Measurements from ENCODE around the gene GALNT2.

Gene GALNT2

GRCh38 chr1:230054092-230054749, 12.8 kb upstream of the GALNT2 start:
- H3K4me3 ChIP-seq (ENCODE audit: low read length), result no peak overlapping the region
- H3K36me3 ChIP-seq (replicated peaks; ENCODE audit: insufficient read depth, low read length), result no peaks in the 10 kb centered on the region
- H3K4me2 ChIP-seq (ENCODE audit: low read depth, low read length), result no peak overlapping the region
- DNase-seq, result no peak
- no peak overlapping the region for H3K9ac ChIP-seq (ENCODE audit: low read length)
- H3K4me1 ChIP-seq (ENCODE audit: low read length), result no peaks in the 10 kb centered on the region
- H3K9me2 ChIP-seq (replicated peaks; ENCODE audit: insufficient read depth, low read length), result no peaks in the 10 kb centered on the region
- no peak overlapping the region for H3K27ac ChIP-seq (ENCODE audit: low read length)
- H3K9me3 ChIP-seq (replicated peaks; ENCODE audit: insufficient read depth, low read length), result no peaks in the 10 kb centered on the region
- no peaks in the 10 kb centered on the region for H3K27me3 ChIP-seq (replicated peaks; ENCODE audit: insufficient read depth, low read length)
- H3K79me2 ChIP-seq (ENCODE audit: low read length), result no peaks in the 10 kb centered on the region
- no peaks in the 10 kb centered on the region for H4K20me1 ChIP-seq (ENCODE audit: insufficient read depth, low read length)
- no peak for TF ChIP-seq EZH2 (optimal IDR thresholded peaks at IDR 0.05; ENCODE audit: low read depth, low read length)
- TF ChIP-seq, protein P1, sequence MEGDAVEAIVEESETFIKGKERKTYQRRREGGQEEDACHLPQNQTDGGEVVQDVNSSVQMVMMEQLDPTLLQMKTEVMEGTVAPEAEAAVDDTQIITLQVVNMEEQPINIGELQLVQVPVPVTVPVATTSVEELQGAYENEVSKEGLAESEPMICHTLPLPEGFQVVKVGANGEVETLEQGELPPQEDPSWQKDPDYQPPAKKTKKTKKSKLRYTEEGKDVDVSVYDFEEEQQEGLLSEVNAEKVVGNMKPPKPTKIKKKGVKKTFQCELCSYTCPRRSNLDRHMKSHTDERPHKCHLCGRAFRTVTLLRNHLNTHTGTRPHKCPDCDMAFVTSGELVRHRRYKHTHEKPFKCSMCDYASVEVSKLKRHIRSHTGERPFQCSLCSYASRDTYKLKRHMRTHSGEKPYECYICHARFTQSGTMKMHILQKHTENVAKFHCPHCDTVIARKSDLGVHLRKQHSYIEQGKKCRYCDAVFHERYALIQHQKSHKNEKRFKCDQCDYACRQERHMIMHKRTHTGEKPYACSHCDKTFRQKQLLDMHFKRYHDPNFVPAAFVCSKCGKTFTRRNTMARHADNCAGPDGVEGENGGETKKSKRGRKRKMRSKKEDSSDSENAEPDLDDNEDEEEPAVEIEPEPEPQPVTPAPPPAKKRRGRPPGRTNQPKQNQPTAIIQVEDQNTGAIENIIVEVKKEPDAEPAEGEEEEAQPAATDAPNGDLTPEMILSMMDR (IDR thresholded peaks at IDR 0.05; ENCODE audit: low read length), result no peak
- no peak for TF ChIP-seq EZH2phosphoT487 (IDR thresholded peaks at IDR 0.05; ENCODE audit: low read length)
- H3F3A ChIP-seq (ENCODE audit: insufficient read depth, low read length), result no peaks in the 10 kb centered on the region
- no peak overlapping the region for H2AFZ ChIP-seq (ENCODE audit: low read length)

- no peaks in the 10 kb centered on the region for H3K27me3 ChIP-seq (replicated peaks; ENCODE audit: insufficient read depth, low read length)
- H3F3A ChIP-seq (ENCODE audit: insufficient read depth, low read length), result no peaks in the 10 kb centered on the region
- no peak overlapping the region for H3K27ac ChIP-seq (ENCODE audit: low read length)
- TF ChIP-seq EZH2 (optimal IDR thresholded peaks at IDR 0.05; ENCODE audit: low read depth, low read length) (no peak), EZH2phosphoT487 (IDR thresholded peaks at IDR 0.05; ENCODE audit: low read length) (no peak)
- TF ChIP-seq, protein P1 (IDR thresholded peaks at IDR 0.05; ENCODE audit: low read length), result no peak
- no peaks in the 10 kb centered on the region for H3K4me1 ChIP-seq (ENCODE audit: low read length)
- no peaks in the 10 kb centered on the region for H3K36me3 ChIP-seq (replicated peaks; ENCODE audit: insufficient read depth, low read length)
- H3K4me2 ChIP-seq (ENCODE audit: low read depth, low read length), result no peak overlapping the region
- H3K79me2 ChIP-seq (ENCODE audit: low read length), result no peaks in the 10 kb centered on the region
- no peaks in the 10 kb centered on the region for H3K9me2 ChIP-seq (replicated peaks; ENCODE audit: insufficient read depth, low read length)
- H2AFZ ChIP-seq (ENCODE audit: low read length), result no peak overlapping the region
- H4K20me1 ChIP-seq (ENCODE audit: insufficient read depth, low read length), result no peaks in the 10 kb centered on the region
- no peak for DNase-seq
- H3K9ac ChIP-seq (ENCODE audit: low read length), result no peak overlapping the region
- H3K4me3 ChIP-seq (ENCODE audit: low read length), result no peak overlapping the region
- no peaks in the 10 kb centered on the region for H3K9me3 ChIP-seq (replicated peaks; ENCODE audit: insufficient read depth, low read length)
Observed at GRCh38 chr1:230056098-230056497, 10.9 kb upstream of the GALNT2 start.

DNA sequence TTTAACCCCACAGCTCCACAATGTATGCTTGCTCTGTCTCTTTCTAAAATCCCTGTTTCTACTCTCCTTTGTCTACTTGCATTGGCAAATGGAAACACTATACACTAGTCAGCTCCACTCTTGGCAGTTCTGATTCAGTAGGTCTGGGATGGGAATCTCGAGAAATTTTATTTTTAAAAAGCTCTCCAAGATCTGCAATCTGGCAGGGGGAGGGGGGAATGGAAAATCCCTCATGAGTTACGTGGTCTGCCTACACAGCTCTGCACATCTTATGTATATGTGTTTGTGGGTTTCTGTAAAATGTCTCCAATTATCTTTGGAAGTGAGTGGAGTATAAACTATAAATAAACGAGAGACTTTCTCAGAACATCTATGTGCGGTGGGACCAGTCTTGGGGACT, 9.9 kb upstream of the GALNT2 start:
- no peaks in the 10 kb centered on the region for H4K20me1 ChIP-seq (ENCODE audit: insufficient read depth, low read length)
- no peaks in the 10 kb centered on the region for H3K79me2 ChIP-seq (ENCODE audit: low read length)
- H3K9me2 ChIP-seq (replicated peaks; ENCODE audit: insufficient read depth, low read length), result no peaks in the 10 kb centered on the region
- no peak overlapping the region for H2AFZ ChIP-seq (ENCODE audit: low read length)
- no peak overlapping the region for H3K4me3 ChIP-seq (ENCODE audit: low read length)
- H3K36me3 ChIP-seq (replicated peaks; ENCODE audit: insufficient read depth, low read length), result no peaks in the 10 kb centered on the region
- TF ChIP-seq EZH2phosphoT487 (IDR thresholded peaks at IDR 0.05; ENCODE audit: low read length), result no peak
- TF ChIP-seq, protein P1 (IDR thresholded peaks at IDR 0.05; ENCODE audit: low read length), result no peak
- no peak for TF ChIP-seq EZH2 (optimal IDR thresholded peaks at IDR 0.05; ENCODE audit: low read depth, low read length)
- no peaks in the 10 kb centered on the region for H3F3A ChIP-seq (ENCODE audit: insufficient read depth, low read length)
- no peak overlapping the region for H3K9ac ChIP-seq (ENCODE audit: low read length)
- H3K4me2 ChIP-seq (ENCODE audit: low read depth, low read length), result no peak overlapping the region
- no peaks in the 10 kb centered on the region for H3K4me1 ChIP-seq (ENCODE audit: low read length)
- no peaks in the 10 kb centered on the region for H3K27me3 ChIP-seq (replicated peaks; ENCODE audit: insufficient read depth, low read length)
- no peaks in the 10 kb centered on the region for H3K9me3 ChIP-seq (replicated peaks; ENCODE audit: insufficient read depth, low read length)
- no peak overlapping the region for H3K27ac ChIP-seq (ENCODE audit: low read length)
- no peak for DNase-seq

All from MM.1S (cell line).